HG02798 (cell line): ENCODE measurements around the gene MYL11.
"Not testable (repeated sequence)": the region's sequence is repeated elsewhere in the genome, so short reads cannot be mapped to it uniquely, and the experiment has no call there.

ENCODE experiments used
- ATAC-seq: cut with Tn5 transposase; IDR thresholded peaks from one replicate; pipeline ENCODE4 v1.9.1; 2021; ENCODE audit warnings: mild to moderate bottlenecking; ENCODE audit not compliant: unreplicated experiment, poor library complexity

Gene MYL11

GRCh38 chr16:30374538-30374937 is at the start of gene MYL11:
MYL11 (plus strand) TSS chr16:30374802; CDS start chr16:30374858, 56 bp downstream.
- no peak for ATAC-seq

- ATAC-seq, result peak; percentile 90
Observed at GRCh38 chr16:30334473-30334989, 40.1 kb upstream of the MYL11 start.

DNA sequence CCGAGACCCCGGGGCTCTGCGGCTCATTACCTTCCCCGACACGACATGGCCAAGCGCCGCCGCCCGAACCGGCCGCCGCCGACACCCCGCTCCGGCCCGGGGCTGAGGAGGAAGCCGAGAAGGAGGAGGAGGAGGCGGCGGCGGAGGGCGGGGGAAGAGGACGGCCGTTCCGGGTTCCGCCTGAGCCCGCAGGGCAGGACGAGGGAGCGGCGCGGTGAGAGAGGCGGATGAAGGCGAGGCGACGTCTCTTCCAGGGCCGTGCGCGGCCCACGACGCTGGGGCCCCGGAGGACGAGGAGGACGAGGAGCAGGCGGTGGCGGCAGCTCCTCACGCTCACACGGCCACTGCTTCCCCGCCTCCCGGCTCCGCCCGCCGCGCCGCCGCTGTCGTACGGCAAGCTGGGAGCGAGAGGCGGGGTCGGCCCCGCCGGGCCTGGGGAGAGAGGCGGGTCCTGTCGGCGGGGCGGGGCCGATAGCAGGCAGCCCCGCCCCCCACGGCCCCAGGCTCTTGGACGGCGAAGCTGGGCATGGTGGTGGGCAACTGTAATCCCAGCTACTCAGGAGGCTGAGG is 39.5 kb upstream of the MYL11 start:
- peak; percentile 84 for ATAC-seq

DNA sequence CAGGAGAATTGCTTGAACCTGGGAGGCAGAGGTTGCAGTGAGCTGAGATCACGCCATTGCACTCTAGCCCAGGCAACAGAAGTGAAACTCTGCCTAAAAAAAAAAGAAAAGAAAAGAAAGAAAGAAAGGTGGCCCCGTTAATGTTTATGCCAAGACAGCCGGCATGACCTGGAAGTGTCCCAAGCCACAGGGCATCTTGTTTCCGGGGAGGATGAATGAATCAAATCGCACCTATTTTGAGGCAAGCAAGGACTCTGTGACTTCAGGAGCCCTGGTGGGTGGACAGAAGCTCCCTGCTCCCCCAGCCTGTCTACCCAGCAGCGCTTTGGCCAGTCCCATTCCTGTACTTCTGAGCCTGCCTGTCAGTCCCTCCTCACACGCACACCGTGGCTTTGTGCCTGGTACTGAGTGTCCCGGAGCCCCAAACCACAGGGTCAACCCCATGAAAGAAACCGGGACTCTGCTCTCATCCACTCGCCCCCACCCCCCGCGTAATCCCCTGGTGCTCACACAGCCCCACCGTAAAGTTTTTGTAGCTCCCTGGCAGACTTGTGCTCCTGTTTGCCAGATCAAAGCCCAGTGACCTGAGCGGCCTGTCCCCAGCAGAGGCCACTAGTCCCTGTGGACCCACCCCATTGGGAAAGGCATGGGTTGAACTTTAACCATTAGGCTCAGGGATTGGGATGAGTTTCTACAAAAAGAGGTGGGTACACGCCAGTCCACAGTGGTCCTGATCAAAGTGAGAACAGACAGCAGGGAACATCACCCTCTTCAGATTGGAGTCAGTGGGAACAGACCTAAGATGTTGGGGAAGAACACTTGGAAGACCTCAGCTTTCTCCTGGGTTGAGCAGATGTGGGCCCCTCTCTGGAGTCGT is 38.8 kb upstream of the MYL11 start:
- ATAC-seq, result peak; percentile 3

- ATAC-seq, result not testable (repeated sequence)
Observed at GRCh38 chr16:30337964-30338357, 36.6 kb upstream of the MYL11 start.

GRCh38 chr16:30338715-30339114 is 35.9 kb upstream of the MYL11 start:
- ATAC-seq, result not testable (repeated sequence)

GRCh38 chr16:30340621-30341020 is 34.0 kb upstream of the MYL11 start:
- ATAC-seq, result no peak

GRCh38 chr16:30341971-30342370 is 32.6 kb upstream of the MYL11 start:
- not testable (repeated sequence) for ATAC-seq

GRCh38 chr16:30342751-30343490 is 31.7 kb upstream of the MYL11 start:
- no peak for ATAC-seq

GRCh38 chr16:30343491-30343820 is 31.1 kb upstream of the MYL11 start:
- ATAC-seq, result not testable (repeated sequence)

- no peak for ATAC-seq
Observed at GRCh38 chr16:30346286-30346685, 28.3 kb upstream of the MYL11 start.

- no peak for ATAC-seq
Observed at GRCh38 chr16:30348113-30348512, 26.5 kb upstream of the MYL11 start.

DNA sequence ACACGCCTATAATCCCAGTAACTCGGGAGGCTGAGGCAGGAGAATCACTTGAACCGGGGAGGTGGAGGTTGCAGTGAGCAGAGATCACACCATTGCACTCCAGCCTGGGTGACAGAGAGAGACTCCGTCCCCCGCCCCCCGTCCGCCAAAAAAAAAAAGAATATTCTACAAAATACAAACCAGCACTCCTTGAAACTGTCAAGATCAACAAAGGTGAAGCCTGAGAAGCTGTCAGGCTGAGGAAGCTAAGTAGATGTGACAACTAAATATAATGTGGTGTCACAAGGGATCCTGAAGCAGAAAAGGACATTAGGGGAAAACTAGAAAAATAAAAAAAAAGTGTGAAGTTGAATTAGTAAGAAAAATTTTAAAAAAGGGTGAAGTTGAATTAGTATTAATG is 25.7 kb upstream of the MYL11 start:
- ATAC-seq, result no peak

GRCh38 chr16:30349675-30350074 is 24.9 kb upstream of the MYL11 start:
- peak; percentile 27 for ATAC-seq

GRCh38 chr16:30350134-30350871 is 24.3 kb upstream of the MYL11 start:
- peak; percentile 52 for ATAC-seq

- no peak for ATAC-seq
Observed at GRCh38 chr16:30351001-30351441, 23.6 kb upstream of the MYL11 start.

GRCh38 chr16:30351586-30352419 is 22.8 kb upstream of the MYL11 start:
- no peak for ATAC-seq

DNA sequence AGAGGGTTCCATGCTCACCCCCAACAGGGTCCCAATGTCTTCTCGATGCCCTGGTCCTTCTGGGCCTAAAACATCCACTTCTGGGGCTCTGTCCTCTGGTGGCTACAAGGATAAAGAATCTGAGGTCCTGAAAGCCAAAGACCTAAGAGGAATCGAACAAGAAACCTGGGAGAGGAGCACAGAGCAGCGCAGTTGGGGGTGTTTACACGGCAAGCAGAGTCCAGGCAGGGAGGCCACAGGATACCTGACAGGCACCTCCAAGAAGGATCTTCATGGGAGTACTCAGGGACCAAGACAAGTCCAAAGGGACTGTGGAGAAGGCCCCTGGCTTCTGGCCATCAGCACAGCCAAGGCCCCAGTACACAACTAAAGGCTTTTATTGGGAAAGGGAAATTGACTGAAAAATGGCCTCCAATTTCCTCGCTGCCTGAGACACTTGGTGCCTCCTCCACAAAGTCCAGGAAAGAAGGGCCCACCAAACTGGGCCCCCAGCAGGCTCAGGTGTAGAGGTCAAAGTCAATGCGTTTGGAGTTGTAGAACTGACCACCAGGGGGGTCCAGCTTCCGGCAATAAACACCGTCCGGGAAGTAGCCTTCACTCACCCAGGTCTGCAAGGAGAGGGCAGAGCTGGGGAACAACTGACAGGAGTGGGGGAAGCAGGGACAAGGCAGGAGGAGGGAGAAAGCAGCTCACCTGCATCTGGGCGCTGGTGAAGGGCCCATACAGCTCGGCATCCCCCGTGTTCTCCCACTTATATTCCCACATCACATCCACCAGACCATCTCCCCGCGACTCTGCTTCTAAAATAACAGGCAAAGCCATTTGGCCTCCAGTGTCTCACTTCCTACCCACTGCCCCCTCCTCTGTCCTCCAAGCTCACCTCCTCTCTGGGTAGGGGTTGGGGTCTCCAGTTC is 21.9 kb upstream of the MYL11 start:
- no peak for ATAC-seq
